H1 (cell line): ENCODE data around the gene PTPA. TPM values are rescaled to one million over a fixed set of nuclear protein-coding genes. Genes with fewer than 3 reads are reported as not detected.

Experiments used
- HDAC6 ChIP-seq: IDR thresholded peaks from one replicate; pipeline ENCODE4 v1.7.1; 2012; ENCODE audit warnings: low read depth, mild to moderate bottlenecking, inconsistent platforms, low read length, moderate library complexity
- polyA plus RNA-seq, 7 experiments: library from polyadenylated mRNA; depleted of rRNA in 3 of 7; stranded (reverse) in 5 of 7; unstranded in 2 of 7; fragments of >200 nt in 5 of 7; fragments of 200-250 nt in 2 of 7; gene quantifications; 1 replicate in 5 of 7; 2 replicates in 1 of 7; 4 replicates in 1 of 7; pipeline versions ENCODE4 v1.2.1 to v1.2.3, GENCODE V29; 2011 to 2013; ENCODE audit warnings: missing spikeins in 2 of 7, mixed read lengths in 2 of 7
- total RNA-seq: library from RNA; stranded (reverse); fragmentation: NEBNext Ultra II Directional; extraction: Animal tissue kit (Norgen Biotek cat#: 25700); gene quantifications from 2 replicates; pipeline ENCODE4 v1.2.1, GENCODE V29; 2021
- TF ChIP-seq, protein P1 (sequence below): fragments of 300-600 bp; sonication (generic); IDR thresholded peaks from 2 replicates; pipeline ENCODE4 v1.7.1; 2012; ENCODE audit warnings: low read length, moderate library complexity, mild to moderate bottlenecking, inconsistent platforms; ENCODE audit not compliant: insufficient replicate concordance

The PTPA gene
- total and polyA plus RNA-seq, 2 of the 8 experiments (the other 6 are each of a cell fraction or from before 2014, with no cell fraction given) = 114 to 145 TPM

DNA sequence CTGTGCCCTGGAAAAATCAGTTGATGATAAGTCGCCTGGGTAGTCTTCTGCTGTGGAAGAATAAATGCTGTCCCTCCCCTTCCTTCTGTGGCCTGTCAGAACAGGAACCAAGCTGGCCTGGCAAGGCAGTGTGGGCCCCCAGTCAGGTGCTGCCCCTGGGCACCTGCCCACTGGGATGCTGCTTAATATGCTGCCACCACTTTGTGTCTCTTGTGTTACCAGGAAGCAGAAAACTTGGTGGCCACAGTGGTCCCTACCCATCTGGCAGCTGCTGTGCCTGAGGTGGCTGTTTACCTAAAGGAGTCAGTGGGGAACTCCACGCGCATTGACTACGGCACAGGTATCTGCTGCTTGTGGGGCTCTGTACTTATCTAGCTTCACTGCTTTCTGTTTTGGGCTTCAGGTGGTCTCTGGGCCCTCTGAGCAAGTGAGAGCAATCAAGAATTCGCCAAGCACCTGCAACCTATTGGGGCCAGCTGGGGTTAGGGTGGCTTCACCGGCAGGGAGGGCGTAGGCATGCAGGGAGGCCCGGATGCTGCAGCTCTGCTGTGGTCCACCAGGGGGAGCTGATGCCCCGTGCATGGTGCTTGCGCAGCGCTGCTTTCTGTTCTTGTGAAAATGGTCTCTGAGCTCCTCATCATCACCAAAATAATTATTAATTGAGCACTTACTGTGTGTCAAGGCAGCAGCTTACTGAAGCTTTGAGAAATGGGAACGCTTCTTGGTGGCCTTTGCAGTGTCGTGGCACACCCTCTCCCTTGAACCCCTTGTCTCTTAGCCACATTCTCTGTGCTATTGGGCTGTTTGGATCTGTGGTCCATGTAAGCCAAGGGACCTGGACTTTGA lies 20.3 kb downstream of the PTPA start (continued):
- TF ChIP-seq, protein P1, sequence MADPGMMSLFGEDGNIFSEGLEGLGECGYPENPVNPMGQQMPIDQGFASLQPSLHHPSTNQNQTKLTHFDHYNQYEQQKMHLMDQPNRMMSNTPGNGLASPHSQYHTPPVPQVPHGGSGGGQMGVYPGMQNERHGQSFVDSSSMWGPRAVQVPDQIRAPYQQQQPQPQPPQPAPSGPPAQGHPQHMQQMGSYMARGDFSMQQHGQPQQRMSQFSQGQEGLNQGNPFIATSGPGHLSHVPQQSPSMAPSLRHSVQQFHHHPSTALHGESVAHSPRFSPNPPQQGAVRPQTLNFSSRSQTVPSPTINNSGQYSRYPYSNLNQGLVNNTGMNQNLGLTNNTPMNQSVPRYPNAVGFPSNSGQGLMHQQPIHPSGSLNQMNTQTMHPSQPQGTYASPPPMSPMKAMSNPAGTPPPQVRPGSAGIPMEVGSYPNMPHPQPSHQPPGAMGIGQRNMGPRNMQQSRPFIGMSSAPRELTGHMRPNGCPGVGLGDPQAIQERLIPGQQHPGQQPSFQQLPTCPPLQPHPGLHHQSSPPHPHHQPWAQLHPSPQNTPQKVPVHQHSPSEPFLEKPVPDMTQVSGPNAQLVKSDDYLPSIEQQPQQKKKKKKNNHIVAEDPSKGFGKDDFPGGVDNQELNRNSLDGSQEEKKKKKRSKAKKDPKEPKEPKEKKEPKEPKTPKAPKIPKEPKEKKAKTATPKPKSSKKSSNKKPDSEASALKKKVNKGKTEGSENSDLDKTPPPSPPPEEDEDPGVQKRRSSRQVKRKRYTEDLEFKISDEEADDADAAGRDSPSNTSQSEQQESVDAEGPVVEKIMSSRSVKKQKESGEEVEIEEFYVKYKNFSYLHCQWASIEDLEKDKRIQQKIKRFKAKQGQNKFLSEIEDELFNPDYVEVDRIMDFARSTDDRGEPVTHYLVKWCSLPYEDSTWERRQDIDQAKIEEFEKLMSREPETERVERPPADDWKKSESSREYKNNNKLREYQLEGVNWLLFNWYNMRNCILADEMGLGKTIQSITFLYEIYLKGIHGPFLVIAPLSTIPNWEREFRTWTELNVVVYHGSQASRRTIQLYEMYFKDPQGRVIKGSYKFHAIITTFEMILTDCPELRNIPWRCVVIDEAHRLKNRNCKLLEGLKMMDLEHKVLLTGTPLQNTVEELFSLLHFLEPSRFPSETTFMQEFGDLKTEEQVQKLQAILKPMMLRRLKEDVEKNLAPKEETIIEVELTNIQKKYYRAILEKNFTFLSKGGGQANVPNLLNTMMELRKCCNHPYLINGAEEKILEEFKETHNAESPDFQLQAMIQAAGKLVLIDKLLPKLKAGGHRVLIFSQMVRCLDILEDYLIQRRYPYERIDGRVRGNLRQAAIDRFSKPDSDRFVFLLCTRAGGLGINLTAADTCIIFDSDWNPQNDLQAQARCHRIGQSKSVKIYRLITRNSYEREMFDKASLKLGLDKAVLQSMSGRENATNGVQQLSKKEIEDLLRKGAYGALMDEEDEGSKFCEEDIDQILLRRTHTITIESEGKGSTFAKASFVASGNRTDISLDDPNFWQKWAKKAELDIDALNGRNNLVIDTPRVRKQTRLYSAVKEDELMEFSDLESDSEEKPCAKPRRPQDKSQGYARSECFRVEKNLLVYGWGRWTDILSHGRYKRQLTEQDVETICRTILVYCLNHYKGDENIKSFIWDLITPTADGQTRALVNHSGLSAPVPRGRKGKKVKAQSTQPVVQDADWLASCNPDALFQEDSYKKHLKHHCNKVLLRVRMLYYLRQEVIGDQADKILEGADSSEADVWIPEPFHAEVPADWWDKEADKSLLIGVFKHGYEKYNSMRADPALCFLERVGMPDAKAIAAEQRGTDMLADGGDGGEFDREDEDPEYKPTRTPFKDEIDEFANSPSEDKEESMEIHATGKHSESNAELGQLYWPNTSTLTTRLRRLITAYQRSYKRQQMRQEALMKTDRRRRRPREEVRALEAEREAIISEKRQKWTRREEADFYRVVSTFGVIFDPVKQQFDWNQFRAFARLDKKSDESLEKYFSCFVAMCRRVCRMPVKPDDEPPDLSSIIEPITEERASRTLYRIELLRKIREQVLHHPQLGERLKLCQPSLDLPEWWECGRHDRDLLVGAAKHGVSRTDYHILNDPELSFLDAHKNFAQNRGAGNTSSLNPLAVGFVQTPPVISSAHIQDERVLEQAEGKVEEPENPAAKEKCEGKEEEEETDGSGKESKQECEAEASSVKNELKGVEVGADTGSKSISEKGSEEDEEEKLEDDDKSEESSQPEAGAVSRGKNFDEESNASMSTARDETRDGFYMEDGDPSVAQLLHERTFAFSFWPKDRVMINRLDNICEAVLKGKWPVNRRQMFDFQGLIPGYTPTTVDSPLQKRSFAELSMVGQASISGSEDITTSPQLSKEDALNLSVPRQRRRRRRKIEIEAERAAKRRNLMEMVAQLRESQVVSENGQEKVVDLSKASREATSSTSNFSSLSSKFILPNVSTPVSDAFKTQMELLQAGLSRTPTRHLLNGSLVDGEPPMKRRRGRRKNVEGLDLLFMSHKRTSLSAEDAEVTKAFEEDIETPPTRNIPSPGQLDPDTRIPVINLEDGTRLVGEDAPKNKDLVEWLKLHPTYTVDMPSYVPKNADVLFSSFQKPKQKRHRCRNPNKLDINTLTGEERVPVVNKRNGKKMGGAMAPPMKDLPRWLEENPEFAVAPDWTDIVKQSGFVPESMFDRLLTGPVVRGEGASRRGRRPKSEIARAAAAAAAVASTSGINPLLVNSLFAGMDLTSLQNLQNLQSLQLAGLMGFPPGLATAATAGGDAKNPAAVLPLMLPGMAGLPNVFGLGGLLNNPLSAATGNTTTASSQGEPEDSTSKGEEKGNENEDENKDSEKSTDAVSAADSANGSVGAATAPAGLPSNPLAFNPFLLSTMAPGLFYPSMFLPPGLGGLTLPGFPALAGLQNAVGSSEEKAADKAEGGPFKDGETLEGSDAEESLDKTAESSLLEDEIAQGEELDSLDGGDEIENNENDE = no peak
- TF ChIP-seq HDAC6 = no peak
